Measurements from ENCODE around the gene IGF2R. TPM values are rescaled to one million over a fixed set of nuclear protein-coding genes. Genes with fewer than 3 reads are reported as not detected.

IGF2R gene
- total RNA-seq, 1 donor from 2014 or later: 120 TPM

GRCh38 chr6:160030103-160030502, 61.2 kb downstream of the IGF2R start:
- peak; percentile 32 for DNase-seq

- DNase-seq: no peak
Observed at GRCh38 chr6:160031442-160031841, 62.6 kb downstream of the IGF2R start.

GRCh38 chr6:160031871-160032270, 63.0 kb downstream of the IGF2R start:
- DNase-seq: no peak

GRCh38 chr6:160032538-160032937, 63.7 kb downstream of the IGF2R start:
- no peak for DNase-seq

GRCh38 chr6:160034036-160034930, 65.4 kb downstream of the IGF2R start:
- no peak for DNase-seq

- no peak for DNase-seq
Observed at GRCh38 chr6:160035241-160035640, 66.4 kb downstream of the IGF2R start.

GRCh38 chr6:160035693-160036330, 66.9 kb downstream of the IGF2R start:
- no peak for DNase-seq

- DNase-seq: no peak
Observed at GRCh38 chr6:160036331-160036695, 67.4 kb downstream of the IGF2R start.

- DNase-seq: no peak
Observed at GRCh38 chr6:160036790-160037206, 67.9 kb downstream of the IGF2R start.

- no peak for DNase-seq
Observed at GRCh38 chr6:160038479-160038878, 69.6 kb downstream of the IGF2R start.

- DNase-seq: no peak
Observed at GRCh38 chr6:160039441-160039840, 70.6 kb downstream of the IGF2R start.

- no peak for DNase-seq
Observed at GRCh38 chr6:160040055-160040454, 71.2 kb downstream of the IGF2R start.

GRCh38 chr6:160040527-160041264, 71.8 kb downstream of the IGF2R start:
- DNase-seq: no peak

GRCh38 chr6:160041608-160042007, 72.7 kb downstream of the IGF2R start:
- no peak for DNase-seq

- DNase-seq: no peak
Observed at GRCh38 chr6:160042014-160042773, 73.3 kb downstream of the IGF2R start.

GRCh38 chr6:160042788-160043301, 74.0 kb downstream of the IGF2R start:
- DNase-seq: no peak

GRCh38 chr6:160043784-160044183, 74.9 kb downstream of the IGF2R start:
- no peak for DNase-seq

GRCh38 chr6:160044687-160045086, 75.8 kb downstream of the IGF2R start:
- no peak for DNase-seq

GRCh38 chr6:160048471-160048870, 79.6 kb downstream of the IGF2R start:
- no peak for DNase-seq

- no peak for DNase-seq
Observed at GRCh38 chr6:160049346-160049745, 80.5 kb downstream of the IGF2R start.

GRCh38 chr6:160050022-160050421, 81.1 kb downstream of the IGF2R start:
- DNase-seq: no peak

- no peak for DNase-seq
Observed at GRCh38 chr6:160051390-160051789, 82.5 kb downstream of the IGF2R start.

Data from dermis blood vessel endothelial cell (primary cell).